Tibial nerve (tissue), 4 donors: ENCODE measurements around the gene IDS. TPM values are rescaled to one million over a fixed set of nuclear protein-coding genes. Genes with fewer than 3 reads are reported as not detected.

Source experiments
- DNase-seq, 2 donors: peaks; one replicate each; pipeline ENCODE4 v3.0.0-alpha.2; 2019; ENCODE audit warnings: low spot score in 2 of 2
- H3K27ac ChIP-seq, 4 donors: fragments of 200-600 bp; sonication (generic) in 3 of 4; one replicate each; pipeline ENCODE4 v1.5.1; 2017 to 2019; ENCODE audit warnings: mild to moderate bottlenecking in 1 of 4
- H3K27me3 ChIP-seq, 2 donors: fragments of 200-600 bp; sonication (generic) in 1 of 2; one replicate each; pipeline versions ENCODE4 v1.5.1 to v1.6.0; 2017 to 2019
- H3K36me3 ChIP-seq, 3 donors: fragments of 200-600 bp; sonication (generic); one replicate each; pipeline ENCODE4 v1.5.1; 2018 to 2019
- H3K4me1 ChIP-seq, 4 donors: fragments of 200-600 bp; sonication (generic) in 3 of 4; one replicate each; pipeline ENCODE4 v1.5.1; 2017 to 2019
- H3K4me3 ChIP-seq, 4 donors: fragments of 200-600 bp; sonication (generic) in 3 of 4; one replicate each; pipeline ENCODE4 v1.5.1; 2017 to 2019; ENCODE audit warnings: mild to moderate bottlenecking in 1 of 4, moderate library complexity in 1 of 4
- H3K9me3 ChIP-seq, 4 donors: fragments of 200-600 bp; sonication (generic) in 3 of 4; one replicate each; pipeline ENCODE4 v1.5.1; 2017 to 2019
- CTCF ChIP-seq, 5 experiments: fragments of 200-600 bp in 3 of 5; fragments of 450-650 bp in 2 of 5; sonication (generic) in 3 of 5; IDR thresholded peaks; one replicate each; pipeline ENCODE4 v1.5.1; 2016 to 2019; ENCODE audit warnings: antibody characterized with exemption in 5 of 5, mild to moderate bottlenecking in 3 of 5, moderate library complexity in 2 of 5
- EP300 ChIP-seq, 2 donors: sonication (generic); formaldehyde crosslinking; IDR thresholded peaks; one replicate each; pipeline ENCODE4 v1.6.1; 2017; ENCODE audit warnings: antibody characterized with exemption in 2 of 2, mild to moderate bottlenecking in 1 of 2
- POLR2A ChIP-seq, 2 donors: fragments of 450-650 bp; IDR thresholded peaks; one replicate each; pipeline ENCODE4 v1.6.1; 2017; ENCODE audit warnings: antibody characterized with exemption in 2 of 2, mild to moderate bottlenecking in 2 of 2, moderate library complexity in 2 of 2
- WGBS, 2 donors: methylation state at CpG; one replicate each; pipeline ENCODE4 v1.1.5; 2018; 5-methylcytosine and 5-hydroxymethylcytosine counted together
- total RNA-seq, 4 donors: library from RNA; depleted of rRNA; stranded (reverse); fragments of >200 nt; gene quantifications; one replicate each; pipeline ENCODE4 v1.1.0, GENCODE V29; 2016

IDS gene
- total RNA-seq, 4 donors from 2014 or later = 68.4 to 118 (median 92.4) TPM

- Histone ChIP-seq H3K36me3 (peaks cover 0 to 82% (median 0%) of the 10 kb centered on the region in 3 donors), H3K9me3 (no peaks in the 10 kb centered on the region), H3K4me1 (no peaks in the 10 kb centered on the region), H3K27me3 (no peaks in the 10 kb centered on the region), H3K4me3 (no peak overlapping the region), H3K27ac (no peak overlapping the region)
- TF ChIP-seq POLR2A (IDR thresholded peaks at IDR 0.05) = no peak
- TF ChIP-seq EP300 (IDR thresholded peaks at IDR 0.05) = no peak
- TF ChIP-seq CTCF (IDR thresholded peaks at IDR 0.05) = no peak
- WGBS, 2 donors = 78 to 79% methylated on average over 6 of the region's 6 CpGs
- no peak for DNase-seq
These were observed 17.8 kb downstream of the IDS start for GRCh38 chrX:149487292-149487691.

GRCh38 chrX:149476513-149476912 lies 28.6 kb downstream of the IDS start:
- Histone ChIP-seq H3K36me3 (peaks cover 0 to 25% (median 0%) of the 10 kb centered on the region in 3 donors), H3K27ac (no peak overlapping the region), H3K4me3 (no peak overlapping the region), H3K9me3 (no peaks in the 10 kb centered on the region), H3K27me3 (no peaks in the 10 kb centered on the region), H3K4me1 (no peaks in the 10 kb centered on the region)
- TF ChIP-seq CTCF (IDR thresholded peaks at IDR 0.05) = no peak
- 79 to 93% methylated on average over 2 of the region's 2 CpGs for WGBS, 2 donors
- no peak for DNase-seq

- WGBS, 2 donors = 36 to 61% methylated on average over 1 of the region's 1 CpG
- Histone ChIP-seq H3K4me1 (no peaks in the 10 kb centered on the region), H3K4me3 (no peak overlapping the region), H3K36me3 (peaks cover 0 to 5% (median 0%) of the 10 kb centered on the region in 3 donors), H3K27ac (peak overlapping the region in 1 of 4 donors; percentile 59), H3K27me3 (no peaks in the 10 kb centered on the region), H3K9me3 (no peaks in the 10 kb centered on the region)
- DNase-seq = no peak
- TF ChIP-seq POLR2A (IDR thresholded peaks at IDR 0.05) (no peak), CTCF (IDR thresholded peaks at IDR 0.05) (no peak), EP300 (IDR thresholded peaks at IDR 0.05) (no peak)
These were observed 31.1 kb downstream of the IDS start for GRCh38 chrX:149473966-149474365.

- DNase-seq = no peak
- no peaks in the 10 kb centered on the region for H3K36me3 ChIP-seq
- H3K27ac ChIP-seq = peak overlapping the region in 2 of 4 donors; percentile 40 to 59
- H3K9me3 ChIP-seq = no peaks in the 10 kb centered on the region
- TF ChIP-seq POLR2A (IDR thresholded peaks at IDR 0.05) (no peak), CTCF (IDR thresholded peaks at IDR 0.05) (no peak), EP300 (IDR thresholded peaks at IDR 0.05) (peak in 1 of 2 donors; percentile 15)
- H3K4me1 ChIP-seq = no peaks in the 10 kb centered on the region
- no peak overlapping the region for H3K4me3 ChIP-seq
- WGBS, 2 donors = 69 to 71% methylated on average over 1 of the region's 1 CpG
- H3K27me3 ChIP-seq = no peaks in the 10 kb centered on the region
These were observed 32.0 kb downstream of the IDS start for GRCh38 chrX:149473092-149473491.

DNA sequence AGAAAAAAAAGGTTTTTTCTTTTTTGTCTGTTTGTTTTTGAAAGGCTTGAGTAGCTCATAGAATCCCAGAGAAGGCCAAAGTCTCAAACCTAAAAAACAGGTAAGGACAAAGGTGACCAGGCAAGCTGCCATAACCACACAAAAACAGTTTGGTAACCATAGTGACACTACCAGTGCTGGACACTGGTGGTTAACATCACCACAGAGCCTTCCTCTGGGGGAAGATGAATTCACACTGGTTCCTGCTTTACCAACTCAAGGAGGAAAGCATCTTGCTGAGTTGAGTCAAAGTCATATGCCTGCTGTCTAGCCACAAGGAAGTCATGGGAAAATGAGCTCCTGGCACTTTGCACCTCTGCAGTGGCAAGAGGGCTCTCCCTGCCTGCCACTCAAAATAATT lies 32.5 kb downstream of the IDS start:
- Histone ChIP-seq H3K4me3 (no peak overlapping the region), H3K4me1 (no peaks in the 10 kb centered on the region), H3K27ac (peak overlapping the region in 2 of 4 donors; percentile 40 to 41), H3K27me3 (no peaks in the 10 kb centered on the region), H3K36me3 (no peaks in the 10 kb centered on the region), H3K9me3 (no peaks in the 10 kb centered on the region)
- DNase-seq = no peak
- no peak for TF ChIP-seq POLR2A (IDR thresholded peaks at IDR 0.05)
- no peak for TF ChIP-seq CTCF (IDR thresholded peaks at IDR 0.05)
- no peak for TF ChIP-seq EP300 (IDR thresholded peaks at IDR 0.05)
